ENCODE results near the gene CTU2.

- TF ChIP-seq CTCF (IDR thresholded peaks at IDR 0.05; ENCODE audit: control extremely low read depth in 1 of 3, insufficient read depth in 1 of 3, low read depth in 1 of 3, low read length in 3 of 3) = no peak
- TF ChIP-seq POLR2AphosphoS5 (IDR thresholded peaks at IDR 0.05; ENCODE audit: low read depth, low read length) = no peak
- no peak for TF ChIP-seq MAX (IDR thresholded peaks at IDR 0.05)
- TF ChIP-seq EGR1 (IDR thresholded peaks at IDR 0.05; ENCODE audit: borderline replicate concordance, low read depth, low read length) = no peak
- TF ChIP-seq SIN3A (conservative IDR thresholded peaks at IDR 0.05 in 1 of 2, IDR thresholded peaks at IDR 0.05 in 1 of 2; ENCODE audit: low read depth in 1 of 2, low read length in 2 of 2) = no peak
- TF ChIP-seq POLR2A (IDR thresholded peaks at IDR 0.05; ENCODE audit: control extremely low read depth in 1 of 2, low read depth in 2 of 2, low read length in 2 of 2) = no peak
- no peak for TF ChIP-seq EZH2 (IDR thresholded peaks at IDR 0.05; ENCODE audit: low read depth, low read length, severe bottlenecking)
- no peak for TF ChIP-seq GTF2F1 (IDR thresholded peaks at IDR 0.05; ENCODE audit: borderline replicate concordance, low read depth, low read length)
- TF ChIP-seq E2F6 (IDR thresholded peaks at IDR 0.05) = no peak
- TF ChIP-seq ZNF274 (IDR thresholded peaks at IDR 0.05; ENCODE audit: borderline replicate concordance, extremely low read depth, low read length) = no peak
Measured at GRCh38 chr16:88722784-88723506, 16.6 kb downstream of the CTU2 start.

All from H1 (cell line).